GM19452 (cell line): ENCODE data around the gene WASF1.
A peak's percentile ranks its signal among the peaks of the same experiment; 100 is the strongest.
"Not testable (repeated sequence)": the region's sequence is repeated elsewhere in the genome, so short reads cannot be mapped to it uniquely, and the experiment has no call there.

Experiments used
- ATAC-seq: cut with Tn5 transposase; IDR thresholded peaks from one replicate; pipeline ENCODE4 v1.9.1; 2021; ENCODE audit not compliant: unreplicated experiment

The WASF1 gene

DNA sequence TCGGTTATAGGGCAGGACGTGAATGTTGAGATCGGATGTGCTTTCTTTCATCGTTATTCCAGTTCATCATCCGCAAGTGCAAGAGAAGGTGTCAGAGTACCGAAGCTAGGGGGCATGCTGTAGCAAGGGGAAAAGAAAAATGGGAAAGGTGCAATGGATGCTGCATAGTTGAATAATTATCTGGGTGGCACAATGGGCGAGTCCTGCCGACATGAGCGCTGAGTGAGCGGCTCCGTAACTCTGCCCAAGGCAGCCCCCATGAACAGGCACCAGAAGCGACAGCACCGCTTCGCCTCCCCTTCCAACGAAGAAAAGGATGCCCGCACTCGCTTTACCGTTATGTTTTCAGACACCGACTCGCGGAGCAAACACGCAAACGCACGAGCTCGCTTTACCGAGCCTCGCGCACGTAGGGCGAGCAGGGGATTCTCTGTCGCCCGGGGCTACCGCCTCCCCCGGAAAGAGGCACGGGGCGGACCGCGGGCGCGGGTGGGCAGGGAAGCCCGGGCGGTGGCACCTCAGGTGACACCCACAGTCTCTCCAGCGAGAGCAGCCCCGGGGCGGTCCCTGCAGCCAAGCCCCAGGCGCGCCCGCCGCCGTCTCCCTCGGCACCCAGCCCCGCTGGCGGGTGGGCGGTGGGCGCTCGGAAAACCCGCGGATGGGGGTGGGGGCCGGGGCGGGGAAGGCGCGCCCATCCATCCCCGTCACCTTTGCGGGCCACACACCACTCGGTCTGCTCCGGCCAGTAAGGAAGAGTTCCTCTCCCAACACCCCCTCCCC, 654 bp downstream of the WASF1 start:
- peak; percentile 30 for ATAC-seq

DNA sequence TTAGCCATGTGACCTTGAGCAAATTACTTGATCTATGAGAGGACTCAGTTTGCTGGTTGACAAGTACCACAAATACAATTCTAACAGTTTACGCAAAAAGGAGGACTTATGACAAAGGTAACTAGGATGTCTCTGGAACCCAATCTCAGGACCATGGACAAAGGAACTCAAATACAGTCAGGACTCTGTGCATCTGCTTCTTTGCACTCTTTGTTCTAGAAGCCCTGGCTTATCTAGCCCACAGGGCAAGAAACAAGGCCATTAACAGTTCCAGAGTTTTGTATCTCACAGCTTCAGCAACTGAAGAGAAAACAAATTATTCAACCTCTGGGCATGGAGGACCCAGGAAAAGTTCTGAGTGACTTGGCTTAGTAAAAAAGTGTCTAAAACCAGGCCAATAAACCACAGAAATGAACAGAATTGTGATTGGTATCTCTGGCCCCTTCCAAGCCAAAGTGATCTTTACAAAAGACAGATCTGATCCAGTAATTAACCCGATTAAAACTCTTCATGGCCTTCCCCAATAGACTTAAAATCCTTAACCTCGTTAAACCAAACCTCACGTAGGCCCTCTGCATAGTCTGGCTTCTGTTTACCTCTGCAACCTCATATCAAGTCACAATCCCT, 5.9 kb downstream of the WASF1 start:
- ATAC-seq, result no peak

DNA sequence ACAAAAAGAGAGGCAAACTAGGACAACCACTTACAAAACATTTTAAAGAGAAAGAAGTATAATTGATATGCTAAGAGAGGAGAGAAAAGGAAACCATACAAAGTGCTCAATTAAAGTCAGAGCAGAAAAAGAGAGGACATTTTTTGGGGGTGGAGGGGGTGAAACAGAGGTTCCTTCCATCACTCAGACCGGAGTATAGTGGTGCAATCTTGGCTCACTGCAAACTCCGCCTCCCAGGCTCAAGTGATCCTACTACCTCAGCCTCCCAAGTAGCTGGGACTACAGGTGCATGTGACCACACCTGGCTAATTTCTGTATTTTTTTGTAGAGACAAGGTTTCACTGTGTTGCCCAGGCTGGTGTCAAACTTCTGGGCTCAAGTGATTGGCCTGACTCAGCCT, 9.4 kb downstream of the WASF1 start:
- ATAC-seq, result no peak

DNA sequence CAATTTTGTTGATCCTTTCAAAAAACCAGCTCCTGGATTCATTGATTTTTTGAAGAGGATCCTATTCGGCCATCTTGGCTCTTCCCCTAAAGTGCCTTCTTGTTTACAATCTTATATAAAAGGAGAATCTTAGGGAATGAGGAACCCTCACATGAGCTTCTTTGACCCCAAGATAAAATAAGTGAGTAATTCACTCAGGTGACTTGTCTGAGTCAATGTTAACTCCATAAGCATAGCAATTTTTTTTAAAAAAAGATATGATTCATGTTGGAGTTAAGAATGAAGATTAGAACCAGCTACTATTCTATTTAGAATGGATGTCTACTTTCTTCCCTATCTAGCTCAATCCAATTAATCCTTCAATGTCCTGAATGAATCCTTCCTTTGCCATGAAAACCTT, 21.0 kb downstream of the WASF1 start:
- ATAC-seq, result no peak

DNA sequence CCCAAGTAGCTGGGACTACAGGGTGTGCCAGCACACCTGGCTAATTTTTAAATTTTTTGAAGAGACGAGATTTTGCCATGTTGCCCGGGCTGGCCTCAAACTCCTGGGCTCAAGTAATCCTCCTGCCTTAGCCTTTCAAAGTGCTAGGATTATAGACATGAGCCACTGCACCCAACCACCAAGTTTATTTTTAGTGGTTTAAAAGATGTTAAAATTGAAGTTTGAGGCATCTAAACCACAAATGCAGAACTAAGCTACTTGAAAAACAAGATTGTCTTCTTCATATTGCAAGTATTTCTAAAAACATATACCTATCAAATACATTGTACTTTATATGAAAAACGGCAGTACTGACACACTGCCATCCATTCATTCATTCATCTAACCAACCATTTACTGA, 31.6 kb downstream of the WASF1 start:
- no peak for ATAC-seq

DNA sequence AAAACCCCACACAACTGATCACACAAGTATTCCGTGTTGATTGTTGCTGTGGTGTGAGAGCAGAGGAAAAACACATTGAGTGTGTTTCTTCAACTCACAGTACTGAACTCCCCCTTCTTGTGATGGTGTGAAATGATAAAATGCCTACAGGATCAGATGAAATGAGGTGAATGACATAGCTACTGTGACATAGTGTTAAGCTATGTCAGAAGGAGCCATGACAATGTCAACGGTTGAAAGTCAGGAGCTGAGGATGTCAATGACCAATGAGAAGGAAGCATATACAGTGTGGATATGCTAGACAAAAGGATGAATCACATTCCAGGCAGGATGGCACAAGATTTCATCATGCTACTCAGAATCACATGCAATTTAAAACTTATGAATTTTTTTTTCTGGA, 38.8 kb downstream of the WASF1 start:
- ATAC-seq, result no peak

DNA sequence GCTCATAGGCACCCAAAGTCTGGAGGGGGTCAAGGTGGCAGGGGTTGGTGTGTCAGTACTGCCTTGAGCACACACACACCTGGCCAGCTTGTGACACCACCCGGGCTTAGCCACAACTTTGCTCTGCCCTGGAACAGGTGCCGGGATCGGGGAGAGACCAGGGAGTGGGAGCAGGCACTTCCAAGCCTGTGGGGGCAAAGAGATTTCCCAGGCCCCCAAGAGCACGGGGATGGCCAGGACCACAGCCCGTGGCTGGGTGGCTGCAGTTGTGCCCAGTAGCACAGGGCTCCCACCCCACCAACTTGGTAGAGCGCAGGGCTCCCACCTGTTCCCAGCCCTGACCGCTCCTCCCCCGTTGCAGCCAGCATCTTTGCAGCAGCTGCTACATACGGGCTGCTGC, 40.4 kb downstream of the WASF1 start:
- ATAC-seq, result no peak

DNA sequence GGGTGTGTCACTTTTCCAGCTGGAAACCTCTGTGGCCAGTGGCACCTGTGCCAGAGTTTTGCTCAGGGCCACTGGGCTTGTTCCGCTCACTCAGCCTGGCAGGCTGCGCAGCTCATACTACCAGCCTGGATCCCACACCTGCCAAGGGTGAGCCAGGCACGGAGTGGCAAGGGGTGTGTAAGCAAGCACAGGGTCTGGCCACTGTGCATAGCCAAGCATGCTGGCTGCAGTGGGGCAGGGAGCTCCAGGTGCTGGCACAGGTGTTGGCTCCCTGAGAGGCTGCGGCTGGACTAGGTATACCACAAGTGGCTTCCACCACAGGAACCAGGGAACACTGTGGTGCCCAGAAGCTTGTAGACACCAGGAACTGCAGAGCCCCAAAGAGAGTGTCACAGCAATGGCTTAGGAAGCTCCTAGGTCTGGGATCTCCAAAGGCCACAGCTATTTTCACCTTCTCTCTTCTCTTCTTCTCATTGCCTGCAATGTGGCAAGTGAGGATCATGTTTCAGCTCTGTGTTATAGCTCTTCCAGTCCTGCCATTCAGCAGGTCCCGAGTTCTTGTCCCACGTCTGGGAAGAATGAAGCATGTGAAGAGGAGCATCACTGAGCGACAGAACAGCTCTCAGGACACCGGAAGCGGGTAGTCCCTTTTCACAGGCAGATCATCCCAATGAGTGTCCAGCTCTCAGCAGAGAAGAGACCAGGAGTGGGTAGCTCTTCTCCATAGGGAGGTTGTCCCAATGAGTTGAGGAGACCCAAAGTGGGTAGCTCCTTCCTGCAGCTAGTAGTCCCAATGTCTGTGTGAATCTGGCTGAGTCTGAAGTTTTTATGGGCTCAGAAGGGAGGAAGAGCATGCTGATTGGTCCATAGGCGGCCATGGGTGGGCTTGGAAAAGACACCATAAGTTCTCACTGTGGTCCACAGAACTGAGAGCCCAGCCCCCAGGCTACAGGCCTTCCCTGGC, 41.3 kb downstream of the WASF1 start:
- no peak for ATAC-seq

DNA sequence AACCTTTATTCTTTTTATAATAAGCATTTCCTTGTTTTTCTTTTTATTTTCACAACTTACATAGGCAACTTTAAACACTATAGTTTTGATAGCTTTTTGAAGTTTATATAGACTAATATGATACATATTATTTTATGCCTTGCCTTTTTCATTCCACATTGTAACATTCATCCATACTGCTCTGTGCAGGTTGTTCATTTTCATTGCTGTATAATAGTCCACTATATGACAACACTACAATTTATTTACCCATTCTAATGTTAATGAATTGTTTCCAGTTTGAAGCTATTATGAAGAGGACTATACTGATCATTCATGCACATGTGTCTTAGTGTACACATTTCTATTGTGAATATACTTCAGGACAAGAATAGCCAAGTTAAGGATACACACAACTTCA, 49.1 kb downstream of the WASF1 start:
- ATAC-seq, result no peak

DNA sequence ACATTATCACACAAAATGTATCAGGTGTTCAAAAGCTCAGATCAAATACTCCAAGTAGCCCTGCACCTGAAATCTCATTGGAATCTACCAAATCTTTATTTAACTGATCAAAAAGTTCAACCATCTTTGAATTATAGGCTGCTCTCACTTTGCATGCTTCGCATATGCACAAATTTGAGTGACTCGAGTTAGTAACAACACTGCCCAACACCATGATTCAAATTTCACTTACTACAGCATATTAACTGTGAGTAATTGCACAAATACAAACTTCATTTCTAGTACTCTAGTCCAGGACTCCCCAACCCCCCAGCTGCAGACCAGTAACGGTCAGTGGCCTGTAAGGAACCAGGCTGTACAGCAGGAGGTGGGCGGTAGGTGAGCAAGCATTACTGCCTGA, 51.1 kb downstream of the WASF1 start:
- ATAC-seq, result no peak

DNA sequence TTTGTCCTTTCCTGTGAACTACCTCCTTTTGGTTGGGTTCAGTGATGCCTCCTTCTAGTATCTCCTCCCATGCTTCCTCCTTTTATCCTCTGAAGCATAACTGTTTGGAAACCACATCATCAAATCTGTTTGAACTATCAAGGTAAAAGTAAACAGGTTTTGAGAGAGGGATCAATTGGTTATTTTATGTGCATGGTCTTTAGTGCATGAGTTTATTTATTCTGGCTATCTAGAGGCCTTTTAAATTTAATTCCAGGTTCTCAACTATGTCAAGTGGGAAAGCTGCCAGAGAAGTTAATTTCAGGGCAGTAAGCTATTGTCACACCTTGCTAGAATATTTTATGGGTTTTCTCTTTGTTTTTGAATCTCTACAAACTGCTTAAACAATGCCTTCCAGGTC, 54.1 kb downstream of the WASF1 start:
- ATAC-seq, result no peak

DNA sequence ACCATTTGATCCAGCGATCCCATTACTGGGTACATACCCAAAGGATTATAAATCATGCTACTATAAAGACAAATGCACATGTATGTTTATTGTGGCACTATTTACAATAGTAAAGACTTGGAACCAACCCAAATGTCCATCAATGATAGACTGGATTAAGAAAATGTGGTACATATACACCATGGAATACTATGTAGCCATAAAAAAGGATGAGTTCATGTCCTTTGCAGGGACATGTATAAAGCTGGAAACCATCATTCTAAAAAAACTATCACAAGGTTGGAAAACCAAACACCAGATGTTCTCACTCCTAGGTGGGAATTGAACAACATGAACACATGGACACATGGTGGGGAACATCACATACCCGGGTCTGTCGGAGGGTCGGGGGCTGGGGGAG, 57.8 kb downstream of the WASF1 start:
- ATAC-seq, result not testable (repeated sequence)

DNA sequence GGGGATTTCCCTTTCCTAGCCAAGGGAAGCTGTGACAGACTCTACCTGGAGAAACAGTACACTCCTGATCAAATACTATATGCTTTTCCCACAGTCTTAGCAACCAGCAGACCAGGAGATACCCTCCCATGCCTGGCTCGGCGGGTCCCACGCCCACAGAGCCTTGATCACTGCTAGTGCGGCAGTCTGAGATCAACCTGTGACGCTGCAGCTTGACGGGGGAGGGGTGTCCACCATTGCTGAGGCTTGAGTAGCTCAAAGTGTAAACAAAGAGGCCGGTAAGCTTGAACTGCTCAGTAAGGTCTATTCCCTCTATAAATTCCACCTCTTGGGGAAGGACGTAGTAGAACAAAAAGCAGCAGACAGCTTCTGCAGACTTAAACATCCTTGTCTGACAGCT, 63.2 kb downstream of the WASF1 start:
- no peak for ATAC-seq

DNA sequence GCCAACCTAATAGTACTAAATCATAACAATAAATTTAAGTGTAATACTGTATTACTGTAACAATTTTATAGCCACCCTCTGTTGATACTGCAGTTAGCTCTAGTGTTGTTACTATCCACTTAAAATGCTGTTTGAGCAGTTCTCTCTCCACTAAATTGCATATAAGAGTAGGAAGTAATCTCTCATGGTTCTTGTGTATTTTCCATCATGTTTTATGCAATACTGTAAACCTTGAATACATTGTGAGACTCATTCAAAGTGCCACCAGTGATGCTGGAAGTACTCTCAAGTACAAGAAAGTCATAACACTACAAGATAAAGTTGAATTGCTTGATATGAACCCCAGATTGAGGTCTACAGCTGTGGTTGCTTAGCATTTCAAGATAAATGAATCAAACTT, 65.5 kb downstream of the WASF1 start:
- ATAC-seq, result no peak

DNA sequence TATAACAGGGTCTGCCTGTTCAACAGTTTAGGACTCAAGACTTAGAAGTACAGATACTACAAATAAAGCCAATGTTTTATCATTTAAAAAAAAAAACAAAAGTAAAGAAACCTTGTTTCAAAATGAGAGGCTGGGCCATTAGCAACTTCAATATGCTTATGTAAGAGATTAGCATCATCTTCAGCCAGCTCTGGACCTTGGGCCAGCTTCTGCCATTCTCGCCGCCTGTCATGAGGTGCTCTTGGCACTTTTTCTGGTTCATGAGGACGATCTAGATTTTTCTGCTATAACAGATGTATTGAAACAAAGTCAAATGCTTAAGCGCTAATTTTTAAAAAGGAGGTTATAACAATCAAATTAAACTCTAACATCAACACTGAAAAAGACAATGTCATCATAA, 74.2 kb downstream of the WASF1 start:
- ATAC-seq, result no peak

DNA sequence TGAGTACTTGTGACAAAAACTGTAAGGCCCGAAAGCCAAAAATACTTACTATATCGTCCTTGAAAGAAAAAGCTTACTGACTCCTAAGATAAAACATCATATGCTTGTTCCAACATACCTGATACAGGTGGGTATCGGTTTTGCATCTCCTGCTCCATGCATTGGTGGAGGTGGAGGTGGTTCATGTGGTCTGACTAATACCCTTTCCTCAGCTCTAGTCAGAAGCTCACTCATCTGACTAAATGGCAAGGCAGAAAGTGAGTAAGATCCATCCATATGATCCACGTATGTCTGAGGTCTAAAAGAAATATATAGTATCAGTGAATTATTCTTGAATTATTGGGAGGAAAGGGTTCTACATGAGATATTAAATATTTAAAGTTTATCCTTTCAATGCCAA, 76.2 kb downstream of the WASF1 start:
- ATAC-seq, result no peak

DNA sequence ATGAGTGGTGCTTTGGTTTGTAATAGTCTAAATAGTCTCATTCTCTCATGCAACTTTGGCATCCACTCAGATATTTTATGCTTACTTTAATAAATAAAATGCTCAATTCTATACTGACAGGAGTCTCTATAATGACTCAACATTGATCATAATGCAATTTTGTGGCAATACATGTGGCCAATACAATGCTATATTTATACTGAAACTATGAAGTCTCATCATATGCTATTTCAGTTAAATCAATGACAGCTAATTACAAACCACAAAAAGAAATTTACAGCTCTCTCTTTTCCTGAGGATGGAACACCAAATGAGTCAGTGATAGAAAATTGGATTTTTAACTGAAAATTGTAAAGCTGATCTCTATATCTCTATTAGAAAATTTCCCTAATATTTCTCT, 77.1 kb downstream of the WASF1 start:
- ATAC-seq, result no peak

DNA sequence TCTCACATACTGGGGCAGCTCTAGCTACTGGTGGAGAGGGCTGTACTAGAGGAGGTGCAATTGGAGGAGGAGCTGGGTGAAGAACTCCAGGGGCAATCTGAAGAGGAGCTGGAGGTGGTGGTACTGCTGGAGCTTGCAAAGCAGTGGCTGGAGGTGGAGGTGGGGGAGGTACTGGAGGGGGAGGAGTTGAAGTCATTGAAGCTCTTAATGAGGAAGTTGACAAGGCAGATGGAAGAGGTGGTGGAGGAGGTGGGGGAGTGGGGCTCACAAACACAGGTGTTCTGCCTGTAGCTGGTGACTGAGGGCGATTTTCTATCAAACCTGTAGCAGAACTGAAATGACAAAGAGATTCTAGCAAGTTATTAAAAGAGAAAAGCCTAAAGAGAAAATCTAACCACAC, 77.6 kb downstream of the WASF1 start:
- peak; percentile 66 for ATAC-seq

DNA sequence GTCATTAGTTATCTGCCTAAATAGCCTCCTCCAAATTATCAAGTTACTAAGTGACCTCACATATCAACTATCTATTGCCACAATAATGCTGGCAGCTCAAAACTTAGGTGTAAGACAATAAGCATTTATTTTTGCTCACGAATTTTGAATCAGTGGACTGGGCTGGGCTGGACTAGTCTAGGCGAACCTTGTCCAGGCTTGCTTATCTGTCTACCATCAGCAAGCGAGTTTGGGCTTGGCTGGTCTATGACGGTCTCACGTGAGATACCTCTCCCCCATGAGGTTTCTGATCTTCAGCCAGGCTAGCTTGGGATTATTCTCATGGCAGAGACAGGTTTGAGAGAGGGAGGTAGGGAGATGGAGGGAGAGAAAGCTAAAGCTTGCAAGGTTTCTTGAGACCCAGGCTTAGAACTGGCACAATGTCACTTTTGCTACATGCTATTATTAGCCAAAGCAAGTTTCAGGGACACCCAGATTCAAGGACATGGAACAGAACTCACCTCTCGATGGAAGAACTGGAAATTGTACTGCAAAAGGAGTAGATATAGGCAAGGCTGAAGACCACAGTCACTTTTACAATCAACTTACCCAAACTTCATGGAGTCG, 80.9 kb downstream of the WASF1 start:
- no peak for ATAC-seq

DNA sequence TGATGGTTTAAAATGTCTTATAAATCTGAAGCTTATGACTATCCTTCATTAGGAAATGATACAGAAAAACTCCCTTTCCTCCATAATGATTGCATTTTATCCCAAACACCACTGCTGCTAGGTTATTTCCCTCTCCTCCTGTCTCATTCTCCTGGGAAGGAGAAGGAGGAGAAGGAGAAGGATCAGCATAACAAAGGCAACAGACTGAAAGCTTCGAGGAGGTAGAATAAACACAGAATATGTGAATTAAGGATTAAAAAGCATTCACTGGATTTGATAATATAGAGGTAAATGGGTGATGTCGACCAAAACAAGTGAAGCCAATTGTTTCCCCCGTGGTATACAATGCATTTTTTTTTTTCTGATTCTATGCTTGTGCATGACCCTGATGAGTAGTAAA, 82.0 kb downstream of the WASF1 start:
- ATAC-seq, result no peak

DNA sequence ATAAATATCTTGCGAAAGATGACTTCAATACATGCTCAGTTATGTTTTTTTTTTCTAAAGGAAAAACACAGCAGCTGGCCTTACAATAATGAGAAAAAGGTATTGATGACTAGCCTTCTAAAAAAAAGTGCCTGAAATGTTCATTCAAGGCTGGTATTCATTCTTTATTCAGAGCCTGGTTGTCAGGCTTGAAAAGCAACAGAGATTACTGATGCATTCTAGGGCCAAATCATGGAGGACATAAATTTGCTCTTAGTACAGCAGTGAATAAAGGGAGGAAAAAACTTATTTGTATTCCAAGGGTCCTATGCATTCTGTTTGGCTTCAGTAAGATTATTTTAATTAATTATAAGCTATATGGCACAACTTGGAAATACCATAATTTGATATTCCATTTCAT, 83.5 kb downstream of the WASF1 start:
- ATAC-seq, result no peak
